HepG2 (cell line): Measurements from ENCODE around the gene LECT2.

Experiments
- HBP1 ChIP-seq: IDR thresholded peaks from 2 replicates; pipeline ENCODE4 v1.6.1; 2016; ENCODE audit warnings: low read depth, control low read depth
- JUND ChIP-seq: sonication (generic); formaldehyde crosslinking; IDR thresholded peaks from 2 replicates; pipeline ENCODE4 v1.8.0; 2022; ENCODE audit warnings: mild to moderate bottlenecking, missing genetic modification reagents
- KDM1A ChIP-seq: IDR thresholded peaks from 2 replicates; pipeline ENCODE4 v1.6.1; 2016; ENCODE audit warnings: missing compliant biosample characterization
- POLR2A ChIP-seq, 2 experiments: IDR thresholded peaks; 2 replicates each; pipeline ENCODE4 v1.6.1; 2011; ENCODE audit warnings: low read depth in 2 of 2, low read length in 2 of 2, mild to moderate bottlenecking in 1 of 2, moderate library complexity in 1 of 2; ENCODE audit not compliant: insufficient read depth in 1 of 2
- ZBTB44 ChIP-seq: sonication (generic); formaldehyde crosslinking; IDR thresholded peaks from 2 replicates; pipeline ENCODE4 v1.4.0; 2020; ENCODE audit warnings: missing genetic modification reagents

- TF ChIP-seq JUND (CRISPR knock-in tag) (peak; percentile 79), KDM1A (CRISPR knock-in tag) (peak; percentile 86), POLR2A (IDR thresholded peaks at IDR 0.05; ENCODE audit: insufficient read depth in 1 of 2, low read depth in 2 of 2, low read length in 2 of 2) (peak; percentile 33 to 47; a peak in 2 of 4 replicates), ZBTB44 (CRISPR knock-in tag) (no peak), HBP1 (CRISPR knock-in tag) (0 out of 2 replicates have a peak, but pooled peaks have one; percentile 82)
These were observed 18.7 kb upstream of the LECT2 start for GRCh38 chr5:135973323-135974020.
